Measurements from ENCODE around the gene DPCD.

The DPCD gene

GRCh38 chr10:101563497-101564040 lies 24.6 kb upstream of the DPCD start:
- no peak for TF ChIP-seq CTCF (IDR thresholded peaks at IDR 0.05)
- Histone ChIP-seq H3K27ac (no peak overlapping the region), H3K4me3 (no peak overlapping the region)
- DNase-seq (ENCODE audit: low spot score), result peak; percentile 35

- DNase-seq (ENCODE audit: low spot score), result peak; percentile 68
- no peak overlapping the region for H3K4me3 ChIP-seq
- no peak for TF ChIP-seq CTCF (IDR thresholded peaks at IDR 0.05)
- no peak overlapping the region for H3K27ac ChIP-seq
Observed at GRCh38 chr10:101564490-101564991, 23.6 kb upstream of the DPCD start.

GRCh38 chr10:101565370-101565900 lies 22.7 kb upstream of the DPCD start:
- DNase-seq (ENCODE audit: low spot score), result peak; percentile 59
- no peak for TF ChIP-seq CTCF (IDR thresholded peaks at IDR 0.05)
- H3K27ac ChIP-seq, result no peak overlapping the region
- no peak overlapping the region for H3K4me3 ChIP-seq

GRCh38 chr10:101565936-101566332 lies 22.2 kb upstream of the DPCD start:
- H3K27ac ChIP-seq, result no peak overlapping the region
- no peak for TF ChIP-seq CTCF (IDR thresholded peaks at IDR 0.05)
- peak overlapping the region; percentile 60 for H3K4me3 ChIP-seq
- peak; percentile 29 for DNase-seq (ENCODE audit: low spot score)

GRCh38 chr10:101566333-101567164 lies 21.6 kb upstream of the DPCD start:
- no peak overlapping the region for H3K27ac ChIP-seq
- DNase-seq (ENCODE audit: low spot score), result peak; percentile 64
- TF ChIP-seq CTCF (IDR thresholded peaks at IDR 0.05), result no peak
- H3K4me3 ChIP-seq, result peak overlapping the region; percentile 60

- TF ChIP-seq CTCF (IDR thresholded peaks at IDR 0.05), result no peak
- no peak overlapping the region for H3K27ac ChIP-seq
- no peak overlapping the region for H3K4me3 ChIP-seq
- DNase-seq (ENCODE audit: low spot score), result peak; percentile 57
Observed at GRCh38 chr10:101567165-101568006, 20.7 kb upstream of the DPCD start.
